Effector CD8-positive, alpha-beta T cell (primary cell): ENCODE data around the gene ALOX5.
"Not testable (repeated sequence)": the region's sequence is repeated elsewhere in the genome, so short reads cannot be mapped to it uniquely, and the experiment has no call there.

Source experiments
- DNase-seq: peaks from one replicate; lab custom pipeline; 2025; lab: John Stamatoyannopoulos, UW

ALOX5 gene

DNA sequence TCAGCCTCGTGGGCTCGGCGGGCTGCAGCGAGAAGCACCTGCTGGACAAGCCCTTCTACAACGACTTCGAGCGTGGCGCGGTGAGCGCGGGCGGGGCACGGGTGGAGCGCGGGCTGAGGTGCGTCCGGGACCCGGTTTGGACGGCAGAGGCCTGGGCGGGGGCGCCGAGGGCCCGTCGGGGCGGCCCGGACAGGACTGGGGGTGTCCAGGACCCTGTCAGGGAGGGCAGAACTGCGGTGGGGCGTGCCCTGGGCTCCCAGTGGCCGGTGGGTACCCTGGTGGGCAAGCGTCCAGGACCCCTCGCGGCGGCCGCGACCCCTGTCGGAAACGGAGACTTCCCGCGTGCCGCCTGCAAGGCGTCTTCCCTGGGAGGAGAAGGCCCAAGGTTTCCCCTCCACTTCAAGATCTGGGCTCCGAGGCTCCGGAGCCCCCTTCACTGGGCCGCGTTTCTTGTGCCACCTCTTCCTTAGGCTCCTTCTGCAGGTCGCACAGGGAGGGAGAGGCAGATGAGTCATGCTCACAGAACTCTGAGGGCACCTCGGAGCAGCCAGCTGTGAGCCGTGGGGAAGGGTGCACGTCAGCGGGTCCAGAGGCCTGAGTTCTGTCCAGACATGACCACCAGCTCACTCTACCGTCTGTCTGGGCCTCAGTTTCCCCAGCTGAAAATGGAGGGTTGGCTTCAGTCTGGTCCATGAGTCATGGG lies 485 bp downstream of the ALOX5 start:
- DNase-seq = no peak

DNA sequence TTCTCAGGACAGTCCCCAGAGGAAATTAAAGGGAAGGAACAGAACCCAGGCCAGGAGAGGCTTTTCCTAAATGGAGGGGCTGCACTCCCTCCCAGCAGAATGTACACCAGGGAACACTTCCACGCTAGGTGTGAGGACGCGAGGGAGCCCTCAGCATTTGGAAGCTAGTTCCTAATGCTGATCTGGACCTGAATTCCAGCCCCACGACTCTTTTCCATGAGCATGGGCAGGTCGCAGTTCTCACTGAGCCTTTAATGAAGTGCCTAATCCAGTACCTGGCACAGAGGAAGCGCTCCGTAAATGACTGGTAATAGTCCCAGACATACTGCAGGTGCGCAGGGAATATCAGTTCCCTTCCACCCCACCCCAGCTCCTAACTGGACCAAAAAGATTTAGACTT lies 1.1 kb downstream of the ALOX5 start:
- DNase-seq = no peak

DNA sequence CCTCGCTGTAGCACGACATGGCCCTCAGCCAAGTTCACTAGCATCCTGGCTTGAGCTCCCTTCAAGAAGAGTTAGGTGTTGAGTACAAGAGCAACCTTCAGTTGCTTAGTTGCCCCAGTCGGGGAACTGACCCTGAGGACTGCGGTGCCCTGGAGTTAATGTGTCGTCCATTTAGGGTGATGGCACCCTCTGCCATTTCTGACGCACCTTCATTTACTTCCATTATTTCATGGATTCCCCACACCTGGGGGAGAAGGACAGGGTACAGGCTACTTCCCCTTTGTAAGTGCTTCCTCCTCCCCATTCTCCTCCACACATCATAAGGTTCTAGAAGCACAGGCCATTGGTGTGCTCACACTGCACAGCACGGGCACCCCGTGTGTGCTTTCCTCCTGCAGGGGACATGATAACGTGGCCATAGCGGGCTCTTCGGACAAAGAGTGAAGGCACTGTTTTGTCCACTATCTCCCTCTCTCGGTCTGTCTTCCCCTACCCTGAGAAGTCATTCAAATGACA lies 1.8 kb downstream of the ALOX5 start:
- DNase-seq = no peak

DNA sequence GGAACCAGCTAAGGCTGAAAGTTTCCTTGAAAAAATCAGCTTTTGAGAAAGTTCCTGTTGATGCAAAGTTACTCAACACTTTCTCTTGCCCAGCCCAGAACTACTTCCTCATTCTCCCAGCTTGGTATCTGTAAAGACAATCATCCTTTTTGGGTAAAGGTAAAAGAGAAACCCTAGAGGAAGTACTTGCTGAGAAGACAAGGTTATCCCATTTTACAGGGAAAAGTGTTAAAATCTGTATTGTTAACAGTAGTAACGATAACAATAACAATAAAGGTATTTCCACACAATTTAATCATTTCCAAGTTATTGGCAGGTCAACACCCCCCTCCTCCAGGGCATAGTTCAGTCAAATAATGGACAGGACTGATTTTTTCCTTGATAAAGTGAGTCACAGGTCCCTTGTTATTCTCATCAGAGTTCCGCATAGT lies 2.4 kb downstream of the ALOX5 start:
- no peak for DNase-seq

DNA sequence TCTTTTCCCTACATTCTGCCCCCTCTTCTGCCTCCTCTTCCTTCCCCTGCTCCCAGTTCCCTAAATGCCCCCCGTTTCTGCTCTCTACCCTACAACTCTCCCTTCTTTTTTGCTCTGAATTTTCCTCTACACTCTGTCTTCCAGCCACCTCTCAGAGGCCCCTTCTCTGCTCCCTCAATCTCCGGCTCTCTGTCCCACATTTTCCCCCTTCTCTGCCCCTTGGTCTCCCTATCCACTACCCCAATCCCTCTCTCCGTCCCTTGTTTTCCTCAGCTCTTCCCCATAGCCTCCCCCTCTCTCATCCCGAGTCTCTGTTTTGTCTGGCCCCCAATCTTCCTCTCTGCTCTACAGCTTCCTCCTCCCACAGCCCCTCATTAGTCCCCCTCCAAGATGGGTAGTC lies 3.3 kb downstream of the ALOX5 start:
- no peak for DNase-seq

DNA sequence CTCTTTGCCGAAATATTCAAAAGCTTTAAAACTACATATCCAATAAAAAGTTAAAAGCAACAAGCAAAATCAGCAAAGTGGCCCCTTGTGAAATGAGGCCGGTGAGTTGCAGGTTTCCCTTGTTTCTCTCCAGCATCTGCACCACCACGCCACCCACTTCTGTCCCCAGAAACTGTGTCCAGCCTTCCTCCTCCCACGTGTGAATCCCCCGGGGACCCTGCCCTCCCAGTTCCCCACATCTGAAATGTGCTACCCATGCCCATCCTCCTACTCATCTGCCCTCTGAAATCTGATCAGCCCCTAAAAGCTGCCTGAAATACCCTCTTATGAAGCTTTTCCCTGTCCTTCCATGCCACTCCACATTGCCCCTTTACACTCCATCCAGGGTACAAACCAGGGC lies 3.8 kb downstream of the ALOX5 start:
- no peak for DNase-seq

DNA sequence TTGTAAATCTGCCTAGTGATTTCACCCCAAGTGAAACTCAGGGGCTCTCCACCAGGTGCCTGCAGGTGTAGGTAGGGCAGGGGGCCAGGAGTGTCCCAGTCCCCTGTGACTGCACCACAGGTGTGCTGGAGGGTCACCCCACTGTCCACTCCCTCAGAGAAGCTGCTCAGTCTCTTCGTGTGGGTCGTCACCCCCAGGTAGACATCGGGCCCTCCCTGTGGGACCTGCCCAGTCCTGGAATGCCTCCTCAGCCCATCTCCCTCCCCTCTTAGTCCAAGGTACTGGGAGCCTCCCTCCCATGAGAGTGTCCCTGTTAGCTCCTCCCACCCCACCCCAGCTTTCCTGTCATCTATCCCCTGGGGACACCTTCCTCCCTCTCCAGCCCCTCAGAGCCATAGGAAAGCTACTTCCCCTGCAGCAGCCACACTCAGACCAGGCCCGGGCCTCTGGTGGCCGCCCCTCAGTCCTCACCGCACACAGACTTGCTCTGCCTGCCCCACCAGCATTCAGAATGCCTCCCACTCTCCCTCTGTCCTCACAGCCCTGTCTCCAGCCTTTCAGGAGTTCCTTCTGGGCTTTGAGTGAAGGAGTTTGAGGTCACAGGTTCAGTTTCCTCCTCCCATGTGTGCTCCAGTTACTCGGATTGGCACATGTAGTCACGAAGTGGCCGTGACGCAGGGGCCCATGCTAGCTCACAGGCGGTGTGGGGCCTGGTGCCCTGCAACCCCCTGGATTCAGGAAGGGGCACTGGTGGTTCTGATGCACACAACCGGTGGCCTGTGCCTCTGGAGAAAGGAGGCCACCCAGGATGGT lies 5.1 kb downstream of the ALOX5 start:
- DNase-seq = no peak

DNA sequence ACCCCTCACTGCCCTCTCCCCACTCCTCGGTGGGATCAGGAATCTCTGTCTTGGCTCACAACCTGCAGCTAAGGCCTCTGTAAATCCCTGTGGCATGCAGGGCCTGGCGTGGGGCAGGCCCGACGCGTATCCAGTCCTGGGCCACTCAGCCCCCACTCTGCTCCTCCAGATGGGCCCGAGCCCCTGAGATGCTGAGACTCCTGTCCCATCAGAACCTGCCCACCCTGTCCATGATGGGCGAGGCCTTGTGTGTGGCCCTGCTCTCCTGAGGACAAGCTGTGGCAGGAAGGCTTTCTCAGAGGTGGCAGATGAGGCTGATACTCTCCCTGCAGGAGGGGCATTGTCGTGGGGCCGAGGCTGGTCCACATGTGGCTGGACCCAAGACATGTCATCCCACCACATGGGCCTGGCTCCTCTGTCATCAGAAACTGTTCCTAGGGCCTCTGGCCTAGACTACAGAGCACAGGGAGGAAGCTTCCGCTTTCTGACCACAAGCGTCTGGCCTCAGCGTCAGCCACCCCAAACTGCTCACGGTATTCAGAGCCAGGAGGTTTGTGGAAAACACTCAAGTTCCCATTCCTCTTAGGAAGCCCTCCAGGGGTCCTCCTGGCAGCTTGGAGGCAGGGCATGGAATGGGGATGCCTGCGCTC lies 6.0 kb downstream of the ALOX5 start:
- no peak for DNase-seq

DNA sequence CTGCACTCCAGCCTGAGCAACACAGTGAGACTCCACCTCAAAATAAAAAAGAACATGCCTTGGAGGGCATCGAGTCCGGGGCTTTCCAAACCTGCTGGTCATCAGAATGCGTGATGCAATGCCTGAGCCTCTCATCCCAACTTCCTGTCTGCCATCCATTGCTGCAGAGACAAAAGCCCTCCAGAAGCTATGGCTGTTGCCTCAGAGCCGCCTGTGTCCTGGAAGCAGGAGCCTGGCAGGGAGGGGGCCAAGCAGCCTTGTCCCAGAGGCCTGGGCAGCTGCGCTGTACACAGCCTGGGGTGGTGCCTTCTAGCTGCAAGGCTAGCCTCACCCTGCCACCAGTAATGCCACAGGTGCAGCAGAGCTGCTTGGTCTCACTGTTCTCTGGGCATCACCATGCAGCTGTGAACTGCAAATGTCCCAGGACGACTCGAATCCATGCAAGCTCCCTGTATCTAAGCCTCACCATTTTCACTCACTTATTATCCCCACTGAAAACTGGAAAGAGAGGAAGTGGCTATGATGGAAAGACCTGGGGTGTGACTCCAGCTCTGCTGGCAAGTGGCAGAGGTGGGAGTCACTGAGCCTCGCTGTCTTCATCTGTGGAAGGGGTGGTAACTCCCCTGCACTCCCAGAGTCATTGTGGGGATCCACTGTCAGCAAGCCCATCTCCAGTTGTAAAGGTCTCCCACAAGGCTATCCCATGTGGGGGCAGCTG lies 7.0 kb downstream of the ALOX5 start:
- no peak for DNase-seq

DNA sequence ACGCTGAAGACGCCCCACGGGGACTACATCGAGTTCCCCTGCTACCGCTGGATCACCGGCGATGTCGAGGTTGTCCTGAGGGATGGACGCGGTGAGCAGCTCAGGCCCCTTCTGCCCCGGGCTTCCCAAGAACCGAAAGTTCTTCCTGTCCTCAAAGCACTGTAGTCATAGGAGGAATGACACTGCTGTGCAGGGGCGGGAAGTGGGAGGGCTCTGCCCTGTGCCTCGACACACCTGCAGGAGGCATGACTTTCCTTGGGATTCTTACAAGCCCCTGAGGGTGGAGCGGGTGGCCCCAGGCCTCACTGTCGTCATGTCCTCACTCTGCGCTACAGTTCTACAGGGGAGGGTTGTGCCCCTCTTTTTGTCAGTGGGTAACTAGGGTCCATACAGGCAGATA lies 8.6 kb downstream of the ALOX5 start:
- no peak for DNase-seq

DNA sequence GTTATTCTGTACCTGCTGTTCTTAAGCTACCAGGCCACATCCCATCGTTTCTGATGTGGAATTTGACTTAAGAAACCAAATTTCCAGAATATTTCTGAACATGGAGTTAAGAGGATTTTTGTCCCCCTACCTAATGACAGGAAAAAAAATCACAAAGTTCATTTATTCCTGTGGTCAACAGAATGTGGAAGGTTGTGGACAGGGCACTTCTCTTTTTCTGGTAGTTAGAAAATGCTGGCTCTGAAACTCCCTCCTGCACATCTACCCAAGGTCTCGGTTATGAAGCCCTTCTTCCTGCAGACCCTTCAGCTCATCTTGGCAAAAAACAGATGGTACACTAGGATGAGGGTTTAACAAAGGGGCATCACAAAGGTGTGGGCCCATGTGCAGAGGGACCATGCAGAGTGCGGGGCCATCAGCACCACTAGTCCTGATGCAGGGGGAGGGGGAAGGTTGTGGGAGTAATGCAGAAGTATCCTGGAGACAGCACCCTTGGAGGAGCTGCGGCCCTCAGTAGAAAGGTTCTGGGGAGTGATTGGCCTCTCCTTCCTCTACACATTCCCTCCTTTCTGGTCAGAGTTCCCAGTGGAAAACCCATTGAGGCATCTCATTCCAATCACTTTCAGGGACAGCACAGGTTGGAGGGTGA lies 9.8 kb downstream of the ALOX5 start:
- DNase-seq = no peak

DNA sequence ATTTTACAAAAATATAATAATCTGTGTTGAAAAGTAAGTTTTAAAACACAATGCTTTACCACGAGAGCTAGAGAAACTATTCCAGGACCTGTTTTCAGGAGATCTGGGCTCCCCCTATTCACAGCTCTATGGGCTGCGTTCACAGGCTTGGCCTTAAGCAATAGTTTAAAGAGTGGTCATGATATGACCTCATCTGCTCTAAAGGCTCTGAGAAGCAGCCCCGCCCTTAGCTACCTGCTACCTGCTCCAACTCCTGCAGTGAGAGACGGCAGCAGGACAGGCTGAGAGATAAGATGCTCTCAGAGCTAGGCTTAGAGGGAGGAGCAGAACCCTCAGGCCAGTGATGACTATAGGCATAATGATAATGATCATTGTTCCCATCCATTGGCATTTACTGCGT lies 12.6 kb downstream of the ALOX5 start:
- DNase-seq = no peak

DNA sequence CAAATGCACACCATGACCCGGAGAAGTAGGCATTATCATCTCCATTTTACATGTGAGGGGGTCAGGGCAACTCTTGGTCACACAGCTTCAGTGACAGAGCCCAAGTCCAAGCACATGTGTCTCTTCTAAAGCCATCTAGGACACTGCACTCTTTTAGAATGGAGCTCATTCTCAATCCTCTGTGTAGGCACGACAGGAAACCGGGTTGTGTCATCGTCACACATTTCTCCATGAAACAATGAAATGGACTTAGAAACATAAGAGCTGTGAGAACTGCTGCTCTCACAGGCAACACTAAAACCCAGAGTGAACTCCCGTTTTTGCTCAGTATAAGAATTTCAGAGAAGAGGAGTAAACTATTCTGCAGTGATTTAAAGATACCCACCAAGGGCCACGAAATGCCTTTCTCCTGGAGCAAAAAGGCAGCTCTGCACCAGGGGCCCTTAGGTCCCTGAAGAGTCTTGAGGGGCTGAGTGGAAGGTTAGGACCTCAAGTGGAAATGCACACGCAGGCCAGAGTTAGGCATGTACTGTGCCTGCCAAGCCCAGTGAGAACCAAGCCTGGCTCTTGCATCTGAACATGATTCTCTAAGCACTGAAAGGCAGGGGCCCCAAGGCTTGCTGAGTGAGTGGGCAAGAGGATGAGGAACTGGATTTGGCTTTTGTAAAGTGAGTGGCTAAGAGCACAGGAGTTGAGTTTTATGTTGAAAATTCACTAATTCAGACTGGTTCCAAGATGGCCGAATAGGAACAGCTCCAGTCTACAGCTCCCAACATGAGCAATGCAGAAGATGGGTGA lies 13.3 kb downstream of the ALOX5 start:
- no peak for DNase-seq

DNA sequence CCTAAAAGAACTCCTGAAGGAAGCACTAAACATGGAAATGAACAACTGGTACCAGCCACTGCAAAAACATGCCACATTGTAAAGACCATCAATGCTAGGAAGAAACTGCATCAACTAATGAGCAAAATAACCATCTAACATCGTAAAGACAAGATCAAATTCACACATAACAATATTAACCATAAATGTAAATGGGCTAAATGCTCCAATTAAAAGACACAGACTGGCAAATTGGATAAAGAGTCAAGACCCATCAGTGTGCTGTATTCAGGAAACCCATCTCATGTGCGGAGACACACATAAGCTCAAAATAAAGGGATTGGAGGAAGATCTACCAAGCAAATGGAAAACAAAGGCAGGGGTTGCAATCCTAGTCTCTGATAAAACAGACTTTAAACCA lies 15.7 kb downstream of the ALOX5 start:
- DNase-seq = not testable (repeated sequence)

DNA sequence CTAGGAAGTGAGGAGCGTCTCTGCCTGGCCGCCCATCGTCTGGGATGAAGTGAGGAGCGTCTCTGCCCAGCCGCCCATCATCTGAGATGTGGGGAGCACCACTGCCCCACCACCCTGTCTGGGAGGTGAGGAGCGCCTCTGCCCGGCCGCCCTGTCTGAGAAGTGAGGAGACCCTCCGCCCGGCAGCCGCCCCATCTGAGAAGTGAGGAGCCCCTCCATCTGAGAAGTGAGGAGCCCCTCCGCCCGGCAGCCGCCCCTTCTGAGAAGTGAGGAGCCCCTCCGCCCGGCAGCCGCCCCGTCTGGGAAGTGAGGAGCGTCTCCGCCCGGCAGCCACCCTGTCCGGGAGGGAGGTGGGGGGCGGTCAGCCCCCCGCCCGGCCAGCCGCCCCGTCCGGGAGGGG lies 17.6 kb downstream of the ALOX5 start:
- not testable (repeated sequence) for DNase-seq

DNA sequence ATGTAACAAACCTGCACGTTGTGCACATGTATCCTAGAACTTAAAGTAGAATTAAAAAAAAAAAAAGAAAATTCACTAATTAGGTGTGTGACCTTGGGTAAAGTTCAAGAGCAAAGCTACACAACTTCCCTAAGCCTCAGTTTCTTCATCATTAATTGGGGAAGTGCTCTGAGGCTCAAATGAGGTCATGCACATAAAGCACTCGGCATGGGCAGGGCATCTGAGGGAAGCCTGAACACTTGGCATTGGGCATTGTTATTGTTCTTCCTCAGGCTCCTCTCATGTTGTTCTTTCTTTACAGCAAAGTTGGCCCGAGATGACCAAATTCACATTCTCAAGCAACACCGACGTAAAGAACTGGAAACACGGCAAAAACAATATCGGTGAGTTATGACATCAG lies 21.5 kb downstream of the ALOX5 start:
- no peak for DNase-seq

DNA sequence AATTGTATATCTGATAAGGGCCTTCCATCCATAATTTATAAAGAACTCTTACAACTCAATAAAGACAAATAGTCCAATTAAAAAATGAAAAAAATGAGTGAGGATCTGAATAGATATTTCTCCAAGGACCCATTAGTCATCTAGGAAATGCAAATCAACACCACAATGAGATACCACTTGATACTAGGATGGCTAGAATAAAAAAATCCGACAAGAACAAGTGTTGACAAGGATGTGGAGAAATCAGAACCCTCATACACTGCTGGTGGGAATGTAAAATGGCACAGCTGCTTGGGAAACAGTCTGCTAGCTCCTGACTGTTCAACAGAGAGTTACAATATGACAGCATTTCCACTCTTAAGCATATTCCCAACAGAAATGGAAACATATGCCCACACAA lies 24.6 kb downstream of the ALOX5 start:
- no peak for DNase-seq

DNA sequence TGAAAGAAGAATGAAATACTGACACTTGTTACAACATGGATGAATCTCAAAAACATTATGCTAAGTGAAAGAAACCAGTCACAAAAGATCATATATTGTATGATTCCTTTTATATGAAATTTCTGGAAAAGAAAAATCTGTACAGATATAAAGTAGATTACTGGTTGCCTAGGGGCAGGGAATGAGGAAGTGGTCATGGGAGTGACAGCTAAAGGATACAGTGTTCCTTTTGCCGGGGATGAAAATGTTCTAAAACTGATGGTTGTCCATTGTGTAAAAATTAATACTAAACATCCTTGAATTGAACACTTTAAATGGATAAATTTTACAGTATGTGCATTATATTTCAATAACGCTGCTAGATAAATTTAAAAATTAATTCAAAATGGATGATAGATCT lies 25.1 kb downstream of the ALOX5 start:
- DNase-seq = no peak

DNA sequence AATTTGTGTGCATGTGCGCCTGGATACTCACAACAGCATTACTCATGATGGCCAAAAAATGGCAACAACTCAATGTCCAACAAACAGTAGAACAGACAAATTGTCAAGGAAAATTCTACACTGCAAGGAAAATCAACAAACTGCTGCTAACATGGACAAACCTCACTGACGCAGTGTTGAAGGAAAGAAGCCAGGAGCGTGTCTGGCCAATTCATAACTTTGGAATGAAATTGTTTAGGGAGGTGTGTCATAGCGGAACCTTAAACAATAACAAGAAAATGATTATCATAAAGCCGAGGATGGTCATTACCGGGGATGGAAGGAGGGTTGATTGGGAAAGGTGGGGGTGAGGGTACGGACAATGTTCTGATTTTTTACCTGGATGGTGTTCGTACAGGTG lies 29.1 kb downstream of the ALOX5 start:
- no peak for DNase-seq

DNA sequence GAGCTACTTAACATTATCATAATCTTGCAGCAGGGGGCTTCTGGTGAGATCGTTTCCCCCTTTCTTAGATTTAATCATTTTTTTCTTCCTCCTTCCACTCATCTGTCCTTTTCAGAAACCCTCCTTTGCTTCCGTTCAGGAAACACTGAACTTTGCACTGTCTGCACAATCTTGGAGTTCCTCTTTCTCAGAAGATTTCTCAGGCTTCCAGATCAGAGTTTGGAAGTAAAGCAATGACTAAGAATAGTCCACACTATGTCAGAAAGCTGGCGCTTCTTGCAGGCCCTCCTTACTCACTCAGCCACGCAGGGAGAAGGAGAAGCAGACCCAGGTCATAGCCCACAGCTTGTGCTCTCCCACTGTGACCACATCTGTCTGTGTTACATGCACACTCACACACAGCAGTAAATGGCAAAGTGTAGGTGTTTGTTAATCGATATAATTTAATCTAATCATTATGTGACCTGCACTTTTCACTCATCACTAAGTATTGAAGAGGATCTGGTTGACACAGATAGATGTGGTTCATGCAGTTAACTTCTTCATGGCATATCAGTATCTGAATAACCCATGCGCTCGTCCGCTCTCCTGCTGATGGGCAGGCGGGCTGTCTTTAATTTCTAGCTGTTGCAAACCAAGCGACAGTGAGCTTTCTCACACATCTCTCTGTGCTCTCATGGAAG lies 30.2 kb downstream of the ALOX5 start:
- DNase-seq = no peak
